ENCODE measurements around the gene PAQR8. TPM values are rescaled to one million over a fixed set of nuclear protein-coding genes. Genes with fewer than 3 reads are reported as not detected.

PAQR8 gene
- polyA plus RNA-seq, 1 of the 3 experiments (the other 2 are of a cell fraction): 2.3 TPM

DNA sequence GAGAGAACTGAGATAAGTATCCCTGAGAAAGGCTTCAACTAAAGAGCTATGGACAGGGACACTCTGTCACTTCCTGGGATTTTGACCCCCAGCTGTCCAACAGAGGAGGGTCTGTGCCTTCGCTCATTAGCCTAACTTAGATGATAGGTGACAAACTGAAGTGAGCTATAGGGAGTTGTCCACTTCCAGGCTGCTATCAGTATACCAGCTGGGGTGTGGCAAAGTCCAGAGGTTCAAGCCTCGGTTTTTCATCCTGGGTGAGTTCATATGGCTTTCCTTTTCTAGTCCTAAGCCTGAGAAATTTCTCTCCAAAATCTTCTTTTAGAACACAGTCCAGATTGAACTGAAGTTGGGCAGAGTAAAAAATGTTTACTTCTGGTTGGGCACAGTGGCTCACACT is 5.9 kb upstream of the PAQR8 start:
- H3K9me3 ChIP-seq: no peaks in the 10 kb centered on the region
- peaks cover 19% of the 10 kb centered on the region for H3F3A ChIP-seq (replicated peaks; ENCODE audit: insufficient read depth)
- ChIA-PET CTCF (interaction anchor here (1.2 kb wide), 1 partner anchor 43 kb away, joined by 3 read pairs; no protein-coding TSS in a partner anchor), POLR2A (no interaction called here)
- no peaks in the 10 kb centered on the region for H3K79me2 ChIP-seq (ENCODE audit: insufficient read depth)
- peaks cover 0 to 16% of the 10 kb centered on the region in 2 experiments; a peak in 2 of 4 replicates for H3K4me1 ChIP-seq (ENCODE audit: control insufficient read depth in 1 of 2, insufficient read depth in 2 of 2, low read depth in 1 of 2, low read length in 1 of 2)
- H3K4me2 ChIP-seq: no peak overlapping the region
- no peaks in the 10 kb centered on the region for H4K20me1 ChIP-seq (ENCODE audit: insufficient read depth)
- WGBS (ENCODE audit: low lambda C conversion rate): 39% methylated on average over 2 of the region's 2 CpGs
- TF ChIP-seq SIN3A (IDR thresholded peaks at IDR 0.05; ENCODE audit: borderline replicate concordance, low read depth, low read length) (no peak), FOXM1 (IDR thresholded peaks at IDR 0.05; ENCODE audit: low read depth) (no peak), YY1 (IDR thresholded peaks at IDR 0.05; ENCODE audit: low read depth) (no peak), JUND (IDR thresholded peaks at IDR 0.05) (no peak), SMC3 (IDR thresholded peaks at IDR 0.05; ENCODE audit: low read depth, low read length) (no peak), EP300 (IDR thresholded peaks at IDR 0.05; ENCODE audit: borderline replicate concordance in 1 of 2, low read depth in 1 of 2, low read length in 1 of 2) (no peak)
- TF ChIP-seq, protein P1, sequence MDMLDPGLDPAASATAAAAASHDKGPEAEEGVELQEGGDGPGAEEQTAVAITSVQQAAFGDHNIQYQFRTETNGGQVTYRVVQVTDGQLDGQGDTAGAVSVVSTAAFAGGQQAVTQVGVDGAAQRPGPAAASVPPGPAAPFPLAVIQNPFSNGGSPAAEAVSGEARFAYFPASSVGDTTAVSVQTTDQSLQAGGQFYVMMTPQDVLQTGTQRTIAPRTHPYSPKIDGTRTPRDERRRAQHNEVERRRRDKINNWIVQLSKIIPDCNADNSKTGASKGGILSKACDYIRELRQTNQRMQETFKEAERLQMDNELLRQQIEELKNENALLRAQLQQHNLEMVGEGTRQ (IDR thresholded peaks at IDR 0.05; ENCODE audit: borderline replicate concordance, low read depth, low read length): no peak
- TF ChIP-seq, protein P2, sequence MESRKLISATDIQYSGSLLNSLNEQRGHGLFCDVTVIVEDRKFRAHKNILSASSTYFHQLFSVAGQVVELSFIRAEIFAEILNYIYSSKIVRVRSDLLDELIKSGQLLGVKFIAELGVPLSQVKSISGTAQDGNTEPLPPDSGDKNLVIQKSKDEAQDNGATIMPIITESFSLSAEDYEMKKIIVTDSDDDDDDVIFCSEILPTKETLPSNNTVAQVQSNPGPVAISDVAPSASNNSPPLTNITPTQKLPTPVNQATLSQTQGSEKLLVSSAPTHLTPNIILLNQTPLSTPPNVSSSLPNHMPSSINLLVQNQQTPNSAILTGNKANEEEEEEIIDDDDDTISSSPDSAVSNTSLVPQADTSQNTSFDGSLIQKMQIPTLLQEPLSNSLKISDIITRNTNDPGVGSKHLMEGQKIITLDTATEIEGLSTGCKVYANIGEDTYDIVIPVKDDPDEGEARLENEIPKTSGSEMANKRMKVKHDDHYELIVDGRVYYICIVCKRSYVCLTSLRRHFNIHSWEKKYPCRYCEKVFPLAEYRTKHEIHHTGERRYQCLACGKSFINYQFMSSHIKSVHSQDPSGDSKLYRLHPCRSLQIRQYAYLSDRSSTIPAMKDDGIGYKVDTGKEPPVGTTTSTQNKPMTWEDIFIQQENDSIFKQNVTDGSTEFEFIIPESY (IDR thresholded peaks at IDR 0.05; ENCODE audit: borderline replicate concordance, low read depth): no peak
- no peaks in the 10 kb centered on the region for H3K36me3 ChIP-seq (replicated peaks in 1 of 2; ENCODE audit: control insufficient read depth in 1 of 2, insufficient read depth in 2 of 2, low read length in 1 of 2)
- H3K9ac ChIP-seq: no peak overlapping the region
- DNase-seq: no peak
- no peaks in the 10 kb centered on the region for H3K27me3 ChIP-seq (ENCODE audit: insufficient read depth)
- H2AFZ ChIP-seq (ENCODE audit: low read depth): no peak overlapping the region
- H3K27ac ChIP-seq (ENCODE audit: low read depth in 2 of 2, low read length in 1 of 2): no peak overlapping the region
- no peaks in the 10 kb centered on the region for H3K9me2 ChIP-seq
- no peak overlapping the region for H3K4me3 ChIP-seq (ENCODE audit: low read depth in 2 of 2, low read length in 1 of 2)

DNA sequence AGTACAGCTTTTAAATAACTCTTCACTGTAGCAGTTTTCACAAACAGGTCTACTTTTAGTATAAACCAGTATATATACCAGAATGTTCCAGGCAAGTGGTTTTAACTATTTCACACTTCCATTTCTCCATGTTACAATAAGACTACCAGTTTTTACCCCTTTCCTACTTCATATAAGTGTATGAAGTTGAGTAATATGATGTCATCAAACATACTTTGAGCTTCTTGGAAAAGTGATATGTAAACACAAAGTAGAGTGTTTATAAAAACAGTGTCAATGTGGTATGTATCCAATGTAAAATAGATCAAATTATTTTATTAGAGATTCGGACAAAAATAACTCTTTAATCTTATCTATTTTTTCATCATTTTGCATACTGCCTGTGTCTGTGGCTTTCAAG is 2.5 kb upstream of the PAQR8 start:
- Histone ChIP-seq H3K9ac (no peak overlapping the region), H3K4me3 (ENCODE audit: low read depth in 2 of 2, low read length in 1 of 2) (no peak overlapping the region), H4K20me1 (ENCODE audit: insufficient read depth) (no peaks in the 10 kb centered on the region), H3K27me3 (ENCODE audit: insufficient read depth) (no peaks in the 10 kb centered on the region), H3K4me1 (ENCODE audit: control insufficient read depth in 1 of 2, insufficient read depth in 2 of 2, low read depth in 1 of 2, low read length in 1 of 2) (peaks cover 0 to 28% of the 10 kb centered on the region in 2 experiments; a peak in 2 of 4 replicates), H2AFZ (ENCODE audit: low read depth) (no peak overlapping the region), H3K79me2 (ENCODE audit: insufficient read depth) (no peaks in the 10 kb centered on the region), H3F3A (replicated peaks; ENCODE audit: insufficient read depth) (peaks cover 5% of the 10 kb centered on the region), H3K36me3 (replicated peaks in 1 of 2; ENCODE audit: control insufficient read depth in 1 of 2, insufficient read depth in 2 of 2, low read length in 1 of 2) (no peaks in the 10 kb centered on the region), H3K4me2 (no peak overlapping the region), H3K9me2 (no peaks in the 10 kb centered on the region), H3K27ac (ENCODE audit: low read depth in 2 of 2, low read length in 1 of 2) (peak overlapping the region in 1 of 2 experiments; percentile 71; a peak in 1 of 4 replicates), H3K9me3 (no peaks in the 10 kb centered on the region)
- ChIA-PET POLR2A (no interaction called here), CTCF (interaction anchor here (1.2 kb wide), 1 partner anchor 41 kb away, joined by 6 read pairs; no protein-coding TSS in a partner anchor)
- DNase-seq: no peak
- 44% methylated on average over 1 of the region's 1 CpG for WGBS (ENCODE audit: low lambda C conversion rate)
- TF ChIP-seq, protein P3, sequence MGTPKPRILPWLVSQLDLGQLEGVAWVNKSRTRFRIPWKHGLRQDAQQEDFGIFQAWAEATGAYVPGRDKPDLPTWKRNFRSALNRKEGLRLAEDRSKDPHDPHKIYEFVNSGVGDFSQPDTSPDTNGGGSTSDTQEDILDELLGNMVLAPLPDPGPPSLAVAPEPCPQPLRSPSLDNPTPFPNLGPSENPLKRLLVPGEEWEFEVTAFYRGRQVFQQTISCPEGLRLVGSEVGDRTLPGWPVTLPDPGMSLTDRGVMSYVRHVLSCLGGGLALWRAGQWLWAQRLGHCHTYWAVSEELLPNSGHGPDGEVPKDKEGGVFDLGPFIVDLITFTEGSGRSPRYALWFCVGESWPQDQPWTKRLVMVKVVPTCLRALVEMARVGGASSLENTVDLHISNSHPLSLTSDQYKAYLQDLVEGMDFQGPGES (IDR thresholded peaks at IDR 0.05; ENCODE audit: low read depth, low read length): no peak
- TF ChIP-seq, protein P4, sequence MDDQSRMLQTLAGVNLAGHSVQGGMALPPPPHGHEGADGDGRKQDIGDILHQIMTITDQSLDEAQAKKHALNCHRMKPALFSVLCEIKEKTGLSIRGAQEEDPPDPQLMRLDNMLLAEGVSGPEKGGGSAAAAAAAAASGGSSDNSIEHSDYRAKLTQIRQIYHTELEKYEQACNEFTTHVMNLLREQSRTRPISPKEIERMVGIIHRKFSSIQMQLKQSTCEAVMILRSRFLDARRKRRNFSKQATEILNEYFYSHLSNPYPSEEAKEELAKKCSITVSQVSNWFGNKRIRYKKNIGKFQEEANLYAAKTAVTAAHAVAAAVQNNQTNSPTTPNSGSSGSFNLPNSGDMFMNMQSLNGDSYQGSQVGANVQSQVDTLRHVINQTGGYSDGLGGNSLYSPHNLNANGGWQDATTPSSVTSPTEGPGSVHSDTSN (IDR thresholded peaks at IDR 0.05): no peak
- TF ChIP-seq JUND (IDR thresholded peaks at IDR 0.05) (no peak), FOXJ3 (CRISPR knock-in tag; IDR thresholded peaks at IDR 0.05) (no peak), GATA2 (CRISPR knock-in tag; IDR thresholded peaks at IDR 0.05) (no peak), POLR2AphosphoS5 (IDR thresholded peaks at IDR 0.05; ENCODE audit: low read depth, low read length) (no peak)
- TF ChIP-seq, protein P5, sequence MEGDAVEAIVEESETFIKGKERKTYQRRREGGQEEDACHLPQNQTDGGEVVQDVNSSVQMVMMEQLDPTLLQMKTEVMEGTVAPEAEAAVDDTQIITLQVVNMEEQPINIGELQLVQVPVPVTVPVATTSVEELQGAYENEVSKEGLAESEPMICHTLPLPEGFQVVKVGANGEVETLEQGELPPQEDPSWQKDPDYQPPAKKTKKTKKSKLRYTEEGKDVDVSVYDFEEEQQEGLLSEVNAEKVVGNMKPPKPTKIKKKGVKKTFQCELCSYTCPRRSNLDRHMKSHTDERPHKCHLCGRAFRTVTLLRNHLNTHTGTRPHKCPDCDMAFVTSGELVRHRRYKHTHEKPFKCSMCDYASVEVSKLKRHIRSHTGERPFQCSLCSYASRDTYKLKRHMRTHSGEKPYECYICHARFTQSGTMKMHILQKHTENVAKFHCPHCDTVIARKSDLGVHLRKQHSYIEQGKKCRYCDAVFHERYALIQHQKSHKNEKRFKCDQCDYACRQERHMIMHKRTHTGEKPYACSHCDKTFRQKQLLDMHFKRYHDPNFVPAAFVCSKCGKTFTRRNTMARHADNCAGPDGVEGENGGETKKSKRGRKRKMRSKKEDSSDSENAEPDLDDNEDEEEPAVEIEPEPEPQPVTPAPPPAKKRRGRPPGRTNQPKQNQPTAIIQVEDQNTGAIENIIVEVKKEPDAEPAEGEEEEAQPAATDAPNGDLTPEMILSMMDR (IDR thresholded peaks at IDR 0.05): no peak
- TF ChIP-seq, protein P6, sequence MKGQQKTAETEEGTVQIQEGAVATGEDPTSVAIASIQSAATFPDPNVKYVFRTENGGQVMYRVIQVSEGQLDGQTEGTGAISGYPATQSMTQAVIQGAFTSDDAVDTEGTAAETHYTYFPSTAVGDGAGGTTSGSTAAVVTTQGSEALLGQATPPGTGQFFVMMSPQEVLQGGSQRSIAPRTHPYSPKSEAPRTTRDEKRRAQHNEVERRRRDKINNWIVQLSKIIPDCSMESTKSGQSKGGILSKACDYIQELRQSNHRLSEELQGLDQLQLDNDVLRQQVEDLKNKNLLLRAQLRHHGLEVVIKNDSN (IDR thresholded peaks at IDR 0.05; ENCODE audit: borderline replicate concordance, low read depth): no peak
